SK-N-SH treated with all-trans-retinoic acid at 6 μM for 48 hours (cell line): ENCODE results near the gene TOB1.

Source experiments
- ATAC-seq: fragments of 200-7000 bp; cut with Tn5 transposase; 3 replicates; pipeline ENCODE4 v1.9.1; 2020; ENCODE audit warnings: mild to moderate bottlenecking, moderate library complexity
- BACH2 ChIP-seq: fragments of 250-450 bp; sonication (Bioruptor Pico); IDR thresholded peaks from 2 replicates; pipeline ENCODE4 v1.9.0; 2021; ENCODE audit warnings: mild to moderate bottlenecking, borderline replicate concordance
- CSDC2 ChIP-seq: fragments of 250-450 bp; sonication (Bioruptor Pico); IDR thresholded peaks from 2 replicates; pipeline ENCODE4 v1.5.0; 2020; ENCODE audit warnings: mild to moderate bottlenecking, moderate library complexity
- CSRNP3 ChIP-seq: fragments of 250-450 bp; sonication (Bioruptor Pico); IDR thresholded peaks from 2 replicates; pipeline ENCODE4 v1.5.1; 2021; ENCODE audit warnings: mild to moderate bottlenecking, moderate library complexity
- ESRRG ChIP-seq: fragments of 250-450 bp; sonication (Bioruptor Pico); IDR thresholded peaks from 2 replicates; pipeline ENCODE4 v1.6.1; 2021; ENCODE audit warnings: mild to moderate bottlenecking
- GLIS3 ChIP-seq: fragments of 250-450 bp; sonication (Bioruptor Pico); IDR thresholded peaks from 2 replicates; pipeline ENCODE4 v1.5.0; 2020; ENCODE audit warnings: mild to moderate bottlenecking, moderate library complexity
- OSR1 ChIP-seq: fragments of 250-450 bp; sonication (Bioruptor Pico); IDR thresholded peaks from 2 replicates; pipeline ENCODE4 v1.8.0; 2022; ENCODE audit warnings: moderate library complexity, mild to moderate bottlenecking, inconsistent platforms
- PATZ1 ChIP-seq: fragments of 250-450 bp; sonication (Bioruptor Pico); IDR thresholded peaks from 2 replicates; pipeline ENCODE4 v1.8.0; 2020; ENCODE audit warnings: mild to moderate bottlenecking, moderate library complexity, borderline replicate concordance
- POU6F1 ChIP-seq: fragments of 250-450 bp; sonication (Bioruptor Pico); IDR thresholded peaks from 2 replicates; pipeline ENCODE4 v1.8.0; 2021; ENCODE audit warnings: low read depth, mild to moderate bottlenecking, moderate library complexity, borderline replicate concordance
- RARB ChIP-seq: fragments of 250-450 bp; sonication (Bioruptor Pico); IDR thresholded peaks from 2 replicates; pipeline ENCODE4 v1.8.0; 2021; ENCODE audit warnings: mild to moderate bottlenecking, moderate library complexity
- SNAI2 ChIP-seq: fragments of 250-450 bp; sonication (Bioruptor Pico); IDR thresholded peaks from 2 replicates; pipeline ENCODE4 v1.5.0; 2020; ENCODE audit warnings: mild to moderate bottlenecking, moderate library complexity
- TCF4 ChIP-seq: fragments of 250-450 bp; sonication (Bioruptor Pico); IDR thresholded peaks from 2 replicates; pipeline ENCODE4 v1.8.0; 2021; ENCODE audit warnings: mild to moderate bottlenecking, moderate library complexity, borderline replicate concordance
- TOX ChIP-seq: fragments of 250-450 bp; sonication (Bioruptor Pico); IDR thresholded peaks from 2 replicates; pipeline ENCODE4 v1.8.0; 2021; ENCODE audit warnings: mild to moderate bottlenecking, moderate library complexity, borderline replicate concordance
- TSHZ2 ChIP-seq: fragments of 250-450 bp; sonication (Bioruptor Pico); IDR thresholded peaks from 2 replicates; pipeline ENCODE4 v1.5.0; 2020; ENCODE audit warnings: mild to moderate bottlenecking, moderate library complexity
- ZC3H10 ChIP-seq: fragments of 250-450 bp; sonication (Bioruptor Pico); IDR thresholded peaks from 2 replicates; pipeline ENCODE4 v1.5.1; 2021; ENCODE audit warnings: mild to moderate bottlenecking, moderate library complexity
- ZFP3 ChIP-seq: fragments of 250-450 bp; sonication (Bioruptor Pico); IDR thresholded peaks from 2 replicates; pipeline ENCODE4 v1.5.0; 2020; ENCODE audit warnings: mild to moderate bottlenecking, moderate library complexity
- ZFP30 ChIP-seq: fragments of 450-650 bp; formaldehyde crosslinking; IDR thresholded peaks from 2 replicates; pipeline ENCODE4 v1.5.0; 2022; ENCODE audit warnings: mild to moderate bottlenecking, moderate library complexity
- ZNF565 ChIP-seq: fragments of 450-650 bp; formaldehyde crosslinking; conservative IDR thresholded peaks from 2 replicates; pipeline ENCODE4 v1.5.0; 2020; ENCODE audit warnings: low read depth, mild to moderate bottlenecking, moderate library complexity
- ZNF70 ChIP-seq: fragments of 450-650 bp; formaldehyde crosslinking; IDR thresholded peaks from 2 replicates; pipeline ENCODE4 v1.5.0; 2020; ENCODE audit warnings: mild to moderate bottlenecking, moderate library complexity
- ZNF8 ChIP-seq: fragments of 450-650 bp; formaldehyde crosslinking; IDR thresholded peaks from 2 replicates; pipeline ENCODE4 v1.5.0; 2020; ENCODE audit warnings: mild to moderate bottlenecking, moderate library complexity

The TOB1 gene

GRCh38 chr17:50818261-50818660 lies 47.9 kb downstream of the TOB1 start:
- TF ChIP-seq PATZ1 (CRISPR knock-in tag) = no peak
- TF ChIP-seq ZNF70 = no peak
- TF ChIP-seq ZNF565 (CRISPR knock-in tag) = no peak
- TF ChIP-seq ESRRG = no peak
- no peak for TF ChIP-seq CSDC2 (CRISPR knock-in tag)
- no peak for TF ChIP-seq RARB (CRISPR knock-in tag)
- TF ChIP-seq BACH2 (CRISPR knock-in tag) = no peak
- ATAC-seq = no peak

GRCh38 chr17:50817838-50818237 lies 48.3 kb downstream of the TOB1 start:
- TF ChIP-seq ZNF565 (CRISPR knock-in tag) (no peak), SNAI2 (no peak), CSDC2 (CRISPR knock-in tag) (no peak), TCF4 (CRISPR knock-in tag) (no peak), ZNF8 (CRISPR knock-in tag) (no peak), TOX (CRISPR knock-in tag) (no peak), ZFP30 (CRISPR knock-in tag) (no peak), ZFP3 (CRISPR knock-in tag) (no peak), PATZ1 (CRISPR knock-in tag) (no peak)
- TF ChIP-seq, all 23 proteins: peak for 0
- peak; percentile 74 for ATAC-seq

- no peak for TF ChIP-seq ZC3H10
- TF ChIP-seq OSR1 (CRISPR knock-in tag) = no peak
- no peak for TF ChIP-seq POU6F1
- TF ChIP-seq TCF4 (CRISPR knock-in tag) = no peak
- TF ChIP-seq TOX (CRISPR knock-in tag) = no peak
- TF ChIP-seq GLIS3 (CRISPR knock-in tag) = no peak
- TF ChIP-seq, all 23 proteins: peak for 0
- peak; percentile 80 for ATAC-seq
These were observed 49.1 kb downstream of the TOB1 start for GRCh38 chr17:50816771-50817751.

- TF ChIP-seq CSRNP3 (CRISPR knock-in tag) (no peak), ZNF70 (no peak), TSHZ2 (no peak), POU6F1 (no peak), GLIS3 (CRISPR knock-in tag) (no peak)
- TF ChIP-seq, all 23 proteins: peak for 0
- ATAC-seq = no peak
These were observed 49.9 kb downstream of the TOB1 start for GRCh38 chr17:50816271-50816670.
